HCT116 (cell line): ENCODE results near the gene GRK5.

Experiments used
- EZH2 ChIP-seq: fragments of 200-600 bp; sonication (generic); IDR thresholded peaks from 2 replicates; pipeline ENCODE4 v1.6.1; 2017; ENCODE audit warnings: antibody characterized with exemption, mixed run types
- JUND ChIP-seq: IDR thresholded peaks from 2 replicates; pipeline ENCODE4 v1.6.1; 2012
- POLR2A ChIP-seq: IDR thresholded peaks from 2 replicates; pipeline ENCODE4 v1.7.0; 2011; ENCODE audit warnings: borderline replicate concordance; ENCODE audit not compliant: insufficient read depth, insufficient read length; ENCODE audit errors: extremely low read depth
- POLR2AphosphoS5 ChIP-seq: IDR thresholded peaks from 2 replicates; pipeline ENCODE4 v1.6.1; 2011; ENCODE audit warnings: mild to moderate bottlenecking, low read depth, low read length, moderate library complexity
- RAD21 ChIP-seq: IDR thresholded peaks from 2 replicates; pipeline ENCODE4 v1.6.1; 2012; ENCODE audit warnings: low read depth, mild to moderate bottlenecking
- TF ChIP-seq, protein P1 (sequence below): IDR thresholded peaks from 2 replicates; pipeline ENCODE4 v1.6.1; 2012; ENCODE audit warnings: low read depth
- TF ChIP-seq, protein P2 (sequence below), 3 experiments: fragments of 200-600 bp in 1 of 3; sonication (generic) in 1 of 3; IDR thresholded peaks in 2 of 3; conservative IDR thresholded peaks in 1 of 3; 2 replicates each; pipeline ENCODE4 v1.5.1; 2012 to 2017; ENCODE audit warnings: low read depth in 2 of 3, low read length in 2 of 3, antibody characterized with exemption in 1 of 3, borderline replicate concordance in 1 of 3, control low read depth in 1 of 3, mild to moderate bottlenecking in 1 of 3, mixed read lengths in 1 of 3, mixed run types in 1 of 3, moderate library complexity in 1 of 3; ENCODE audit not compliant: insufficient read depth in 1 of 3
- TF ChIP-seq, protein P3 (sequence below): IDR thresholded peaks from 2 replicates; pipeline ENCODE4 v1.6.1; 2012

DNA sequence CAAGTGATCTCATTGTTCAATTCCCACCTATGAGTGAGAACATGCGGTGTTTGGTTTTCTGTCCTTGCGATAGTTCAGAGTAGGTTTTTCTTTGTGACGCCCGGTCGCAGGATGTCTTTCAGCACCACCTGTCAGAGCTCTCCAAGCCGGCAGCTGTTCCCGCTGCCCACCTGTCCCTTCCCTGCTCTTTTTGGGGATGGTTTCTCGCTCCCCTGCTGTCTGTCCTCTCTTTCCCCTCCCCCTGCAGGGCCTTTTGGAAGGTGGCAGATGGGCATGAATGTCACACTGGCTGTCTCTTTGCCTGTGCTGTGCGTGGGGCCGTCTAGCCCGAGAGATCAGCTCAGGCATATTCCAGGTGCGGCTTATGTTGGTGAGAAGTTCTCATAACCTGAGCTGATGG is 137.0 kb downstream of the GRK5 start:
- TF ChIP-seq, protein P1, sequence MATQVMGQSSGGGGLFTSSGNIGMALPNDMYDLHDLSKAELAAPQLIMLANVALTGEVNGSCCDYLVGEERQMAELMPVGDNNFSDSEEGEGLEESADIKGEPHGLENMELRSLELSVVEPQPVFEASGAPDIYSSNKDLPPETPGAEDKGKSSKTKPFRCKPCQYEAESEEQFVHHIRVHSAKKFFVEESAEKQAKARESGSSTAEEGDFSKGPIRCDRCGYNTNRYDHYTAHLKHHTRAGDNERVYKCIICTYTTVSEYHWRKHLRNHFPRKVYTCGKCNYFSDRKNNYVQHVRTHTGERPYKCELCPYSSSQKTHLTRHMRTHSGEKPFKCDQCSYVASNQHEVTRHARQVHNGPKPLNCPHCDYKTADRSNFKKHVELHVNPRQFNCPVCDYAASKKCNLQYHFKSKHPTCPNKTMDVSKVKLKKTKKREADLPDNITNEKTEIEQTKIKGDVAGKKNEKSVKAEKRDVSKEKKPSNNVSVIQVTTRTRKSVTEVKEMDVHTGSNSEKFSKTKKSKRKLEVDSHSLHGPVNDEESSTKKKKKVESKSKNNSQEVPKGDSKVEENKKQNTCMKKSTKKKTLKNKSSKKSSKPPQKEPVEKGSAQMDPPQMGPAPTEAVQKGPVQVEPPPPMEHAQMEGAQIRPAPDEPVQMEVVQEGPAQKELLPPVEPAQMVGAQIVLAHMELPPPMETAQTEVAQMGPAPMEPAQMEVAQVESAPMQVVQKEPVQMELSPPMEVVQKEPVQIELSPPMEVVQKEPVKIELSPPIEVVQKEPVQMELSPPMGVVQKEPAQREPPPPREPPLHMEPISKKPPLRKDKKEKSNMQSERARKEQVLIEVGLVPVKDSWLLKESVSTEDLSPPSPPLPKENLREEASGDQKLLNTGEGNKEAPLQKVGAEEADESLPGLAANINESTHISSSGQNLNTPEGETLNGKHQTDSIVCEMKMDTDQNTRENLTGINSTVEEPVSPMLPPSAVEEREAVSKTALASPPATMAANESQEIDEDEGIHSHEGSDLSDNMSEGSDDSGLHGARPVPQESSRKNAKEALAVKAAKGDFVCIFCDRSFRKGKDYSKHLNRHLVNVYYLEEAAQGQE = no peak
- no peak for TF ChIP-seq POLR2A
- no peak for TF ChIP-seq POLR2AphosphoS5
- TF ChIP-seq EZH2 = no peak
- TF ChIP-seq RAD21 = no peak
- TF ChIP-seq, protein P2, sequence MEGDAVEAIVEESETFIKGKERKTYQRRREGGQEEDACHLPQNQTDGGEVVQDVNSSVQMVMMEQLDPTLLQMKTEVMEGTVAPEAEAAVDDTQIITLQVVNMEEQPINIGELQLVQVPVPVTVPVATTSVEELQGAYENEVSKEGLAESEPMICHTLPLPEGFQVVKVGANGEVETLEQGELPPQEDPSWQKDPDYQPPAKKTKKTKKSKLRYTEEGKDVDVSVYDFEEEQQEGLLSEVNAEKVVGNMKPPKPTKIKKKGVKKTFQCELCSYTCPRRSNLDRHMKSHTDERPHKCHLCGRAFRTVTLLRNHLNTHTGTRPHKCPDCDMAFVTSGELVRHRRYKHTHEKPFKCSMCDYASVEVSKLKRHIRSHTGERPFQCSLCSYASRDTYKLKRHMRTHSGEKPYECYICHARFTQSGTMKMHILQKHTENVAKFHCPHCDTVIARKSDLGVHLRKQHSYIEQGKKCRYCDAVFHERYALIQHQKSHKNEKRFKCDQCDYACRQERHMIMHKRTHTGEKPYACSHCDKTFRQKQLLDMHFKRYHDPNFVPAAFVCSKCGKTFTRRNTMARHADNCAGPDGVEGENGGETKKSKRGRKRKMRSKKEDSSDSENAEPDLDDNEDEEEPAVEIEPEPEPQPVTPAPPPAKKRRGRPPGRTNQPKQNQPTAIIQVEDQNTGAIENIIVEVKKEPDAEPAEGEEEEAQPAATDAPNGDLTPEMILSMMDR (IDR thresholded peaks at IDR 0.05 in 2 of 3, conservative IDR thresholded peaks at IDR 0.05 in 1 of 3; ENCODE audit: borderline replicate concordance in 1 of 3, insufficient read depth in 1 of 3, low read depth in 2 of 3, low read length in 2 of 3) = no peak
- TF ChIP-seq, protein P3, sequence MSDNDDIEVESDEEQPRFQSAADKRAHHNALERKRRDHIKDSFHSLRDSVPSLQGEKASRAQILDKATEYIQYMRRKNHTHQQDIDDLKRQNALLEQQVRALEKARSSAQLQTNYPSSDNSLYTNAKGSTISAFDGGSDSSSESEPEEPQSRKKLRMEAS = no peak
- no peak for TF ChIP-seq JUND
